ENCODE data around the gene TLR7. TPM values are rescaled to one million over a fixed set of nuclear protein-coding genes. Genes with fewer than 3 reads are reported as not detected.

TLR7 gene
- polyA plus RNA-seq, 2 of the 4 experiments (the other 2 are of a cell fraction) = not detected

DNA sequence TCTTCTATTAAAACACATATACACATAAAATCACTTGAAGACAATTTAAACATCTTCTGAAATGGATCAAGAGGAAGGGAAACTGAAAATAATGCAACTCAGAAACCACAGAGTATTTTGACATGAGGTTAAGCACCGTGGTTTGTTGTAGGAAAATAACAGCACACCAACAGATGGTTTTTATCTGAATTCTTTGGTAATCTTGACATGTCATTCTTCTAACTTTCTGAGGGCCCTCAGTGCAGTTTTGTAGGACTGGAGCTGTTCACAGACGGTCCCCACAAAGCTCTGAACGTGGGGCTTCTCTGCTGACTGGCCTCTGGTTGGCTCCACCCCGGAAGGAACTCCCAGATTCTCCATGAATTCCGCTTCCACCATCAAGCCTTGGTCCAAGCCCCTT, 23.6 kb downstream of the TLR7 start:
- CTCF ChIA-PET = interaction anchor here (0.5 to 0.6 kb wide), 2 partner anchors 76 to 829 kb away, joined by 3 to 5 read pairs; no protein-coding TSS in a partner anchor
- H3K4me1 ChIP-seq = no peaks in the 10 kb centered on the region
- ATAC-seq (no peak), DNase-seq (ENCODE audit: low read depth in 1 of 2, low spot score in 1 of 2) (no peak), FAIRE-seq (no peak)
- no peaks in the 10 kb centered on the region for H3K9me3 ChIP-seq
- POLR2A ChIA-PET = no interaction called here
- no peak for TF ChIP-seq ZC3H11A (IDR thresholded peaks at IDR 0.05)
- H3K4me3 ChIP-seq = no peak overlapping the region
- H3K4me2 ChIP-seq = no peak overlapping the region
- WGBS (ENCODE audit: missing lambda C conversion rate) = 16% methylated on average over 5 of the region's 5 CpGs
- no peak overlapping the region for H3K27ac ChIP-seq

- Histone ChIP-seq H3K4me3 (no peak overlapping the region), H3K4me2 (no peak overlapping the region), H3K9me3 (no peaks in the 10 kb centered on the region), H3K4me1 (no peaks in the 10 kb centered on the region), H3K27ac (no peak overlapping the region)
- ChIA-PET CTCF (interaction anchor here (1.0 kb wide), 1 partner anchor 77 kb away, joined by 3 read pairs; no protein-coding TSS in a partner anchor), POLR2A (no interaction called here)
- WGBS (ENCODE audit: missing lambda C conversion rate) = 35% methylated on average over 4 of the region's 4 CpGs
- no peak for DNase-seq (ENCODE audit: low read depth in 1 of 2, low spot score in 1 of 2)
- ATAC-seq = no peak
- TF ChIP-seq CBX2 (IDR thresholded peaks at IDR 0.05; ENCODE audit: borderline replicate concordance, low read depth) (no peak), REST (IDR thresholded peaks at IDR 0.05) (no peak), NR3C1 (IDR thresholded peaks at IDR 0.05) (no peak), FOSL2 (IDR thresholded peaks at IDR 0.05) (no peak), FOSL2 (CRISPR knock-in tag; IDR thresholded peaks at IDR 0.05) (no peak), KDM1A (IDR thresholded peaks at IDR 0.05; ENCODE audit: low read depth) (no peak), JUN (IDR thresholded peaks at IDR 0.05) (no peak)
- TF ChIP-seq, protein P1, sequence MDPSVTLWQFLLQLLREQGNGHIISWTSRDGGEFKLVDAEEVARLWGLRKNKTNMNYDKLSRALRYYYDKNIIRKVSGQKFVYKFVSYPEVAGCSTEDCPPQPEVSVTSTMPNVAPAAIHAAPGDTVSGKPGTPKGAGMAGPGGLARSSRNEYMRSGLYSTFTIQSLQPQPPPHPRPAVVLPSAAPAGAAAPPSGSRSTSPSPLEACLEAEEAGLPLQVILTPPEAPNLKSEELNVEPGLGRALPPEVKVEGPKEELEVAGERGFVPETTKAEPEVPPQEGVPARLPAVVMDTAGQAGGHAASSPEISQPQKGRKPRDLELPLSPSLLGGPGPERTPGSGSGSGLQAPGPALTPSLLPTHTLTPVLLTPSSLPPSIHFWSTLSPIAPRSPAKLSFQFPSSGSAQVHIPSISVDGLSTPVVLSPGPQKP (IDR thresholded peaks at IDR 0.05; ENCODE audit: low read depth, low read length) = no peak
- TF ChIP-seq, protein P2, sequence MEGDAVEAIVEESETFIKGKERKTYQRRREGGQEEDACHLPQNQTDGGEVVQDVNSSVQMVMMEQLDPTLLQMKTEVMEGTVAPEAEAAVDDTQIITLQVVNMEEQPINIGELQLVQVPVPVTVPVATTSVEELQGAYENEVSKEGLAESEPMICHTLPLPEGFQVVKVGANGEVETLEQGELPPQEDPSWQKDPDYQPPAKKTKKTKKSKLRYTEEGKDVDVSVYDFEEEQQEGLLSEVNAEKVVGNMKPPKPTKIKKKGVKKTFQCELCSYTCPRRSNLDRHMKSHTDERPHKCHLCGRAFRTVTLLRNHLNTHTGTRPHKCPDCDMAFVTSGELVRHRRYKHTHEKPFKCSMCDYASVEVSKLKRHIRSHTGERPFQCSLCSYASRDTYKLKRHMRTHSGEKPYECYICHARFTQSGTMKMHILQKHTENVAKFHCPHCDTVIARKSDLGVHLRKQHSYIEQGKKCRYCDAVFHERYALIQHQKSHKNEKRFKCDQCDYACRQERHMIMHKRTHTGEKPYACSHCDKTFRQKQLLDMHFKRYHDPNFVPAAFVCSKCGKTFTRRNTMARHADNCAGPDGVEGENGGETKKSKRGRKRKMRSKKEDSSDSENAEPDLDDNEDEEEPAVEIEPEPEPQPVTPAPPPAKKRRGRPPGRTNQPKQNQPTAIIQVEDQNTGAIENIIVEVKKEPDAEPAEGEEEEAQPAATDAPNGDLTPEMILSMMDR (IDR thresholded peaks at IDR 0.05) = no peak
- TF ChIP-seq, protein P3, sequence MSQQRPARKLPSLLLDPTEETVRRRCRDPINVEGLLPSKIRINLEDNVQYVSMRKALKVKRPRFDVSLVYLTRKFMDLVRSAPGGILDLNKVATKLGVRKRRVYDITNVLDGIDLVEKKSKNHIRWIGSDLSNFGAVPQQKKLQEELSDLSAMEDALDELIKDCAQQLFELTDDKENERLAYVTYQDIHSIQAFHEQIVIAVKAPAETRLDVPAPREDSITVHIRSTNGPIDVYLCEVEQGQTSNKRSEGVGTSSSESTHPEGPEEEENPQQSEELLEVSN (IDR thresholded peaks at IDR 0.05; ENCODE audit: borderline replicate concordance, low read depth) = no peak
- FAIRE-seq = no peak
These were observed 24.3 kb downstream of the TLR7 start for GRCh38 chrX:12891171-12891570.

GRCh38 chrX:12891915-12892506, 25.1 kb downstream of the TLR7 start:
- FAIRE-seq = no peak
- ChIA-PET CTCF (interaction anchor here (1.0 kb wide), 1 partner anchor 78 kb away, joined by 3 read pairs; no protein-coding TSS in a partner anchor), POLR2A (no interaction called here)
- DNase-seq (ENCODE audit: low read depth in 1 of 2, low spot score in 1 of 2) = no peak
- WGBS (ENCODE audit: missing lambda C conversion rate) = 46% methylated on average over 2 of the region's 2 CpGs
- no peak for TF ChIP-seq JUNB (IDR thresholded peaks at IDR 0.05)
- no peak for TF ChIP-seq NPAS2 (CRISPR knock-in tag; IDR thresholded peaks at IDR 0.05; ENCODE audit: borderline replicate concordance)
- no peak for TF ChIP-seq KDM1A (IDR thresholded peaks at IDR 0.05; ENCODE audit: low read depth)
- no peak for ATAC-seq
- H3K27ac ChIP-seq = no peak overlapping the region
- no peaks in the 10 kb centered on the region for H3K4me1 ChIP-seq
- H3K4me2 ChIP-seq = no peak overlapping the region
- H3K4me3 ChIP-seq = no peak overlapping the region
- H3K9me3 ChIP-seq = no peaks in the 10 kb centered on the region

Data from A549 (cell line).